Mesenchymal stem cell (in vitro differentiated cells and primary cell): ENCODE data around the gene PPP2R5D.
A peak's percentile ranks its signal among the peaks of the same experiment; 100 is the strongest.

ENCODE experiments used
- DNase-seq: peaks from one replicate; pipeline ENCODE4 v3.0.0-alpha.2; 2013
- H2AFZ ChIP-seq: one replicate; pipeline ENCODE4 v1.6.1; 2013; ENCODE audit warnings: low read depth, mild to moderate bottlenecking, control low read depth, inconsistent platforms, low read length, moderate library complexity
- H2AK5ac ChIP-seq: 2 replicates; pipeline ENCODE4 v1.6.1; 2013; ENCODE audit warnings: low read length, moderate library complexity, mild to moderate bottlenecking, inconsistent platforms; ENCODE audit not compliant: severe bottlenecking
- H2BK120ac ChIP-seq: one replicate; pipeline ENCODE4 v1.6.1; 2013; ENCODE audit warnings: low read depth, mild to moderate bottlenecking, inconsistent platforms, low read length, moderate library complexity
- H2BK12ac ChIP-seq, 2 experiments: one replicate each; pipeline ENCODE4 v1.6.1; 2013; ENCODE audit warnings: inconsistent platforms in 2 of 2, low read length in 2 of 2, mild to moderate bottlenecking in 2 of 2, moderate library complexity in 2 of 2, control low read depth in 1 of 2
- H2BK15ac ChIP-seq: one replicate; pipeline ENCODE4 v1.6.1; 2013; ENCODE audit warnings: mild to moderate bottlenecking, low read depth, inconsistent platforms; ENCODE audit not compliant: poor library complexity, severe bottlenecking
- H2BK5ac ChIP-seq: 2 replicates; pipeline ENCODE4 v1.6.1; 2013; ENCODE audit warnings: low read depth, mild to moderate bottlenecking, low read length, control low read depth, inconsistent platforms; ENCODE audit not compliant: poor library complexity, severe bottlenecking
- H3K14ac ChIP-seq, 2 experiments: one replicate each; pipeline ENCODE4 v1.6.1; 2013; ENCODE audit warnings: inconsistent platforms in 2 of 2, low read length in 2 of 2, control low read depth in 1 of 2, mild to moderate bottlenecking in 1 of 2, moderate library complexity in 1 of 2
- H3K18ac ChIP-seq, 2 experiments: one replicate each; pipeline ENCODE4 v1.6.1; 2013; ENCODE audit warnings: inconsistent platforms in 2 of 2, low read length in 2 of 2, control low read depth in 1 of 2, low read depth in 1 of 2, mild to moderate bottlenecking in 1 of 2
- H3K23ac ChIP-seq, 2 experiments: one replicate each; pipeline ENCODE4 v1.6.1; 2013; ENCODE audit warnings: inconsistent platforms in 2 of 2, low read length in 2 of 2, mild to moderate bottlenecking in 2 of 2, moderate library complexity in 2 of 2, control low read depth in 1 of 2
- H3K27ac ChIP-seq: 2 replicates; pipeline ENCODE4 v1.5.1; 2013; ENCODE audit warnings: mild to moderate bottlenecking, moderate library complexity, low read length, control low read depth, inconsistent platforms; ENCODE audit not compliant: poor library complexity, severe bottlenecking
- H3K27me3 ChIP-seq, 2 experiments: 2 replicates each; pipeline versions ENCODE4 v1.6.1 to v1.7.0; 2013; ENCODE audit warnings: low read length in 2 of 2, mild to moderate bottlenecking in 2 of 2, moderate library complexity in 2 of 2, control low read depth in 1 of 2, inconsistent platforms in 1 of 2; ENCODE audit not compliant: control insufficient read depth in 1 of 2, insufficient read depth in 1 of 2
- H3K36me3 ChIP-seq, 2 experiments: 2 replicates each; pipeline versions ENCODE4 v1.6.1 to v1.7.0; 2013; ENCODE audit warnings: low read length in 2 of 2, control low read depth in 1 of 2, inconsistent platforms in 1 of 2, low read depth in 1 of 2, mild to moderate bottlenecking in 1 of 2; ENCODE audit not compliant: insufficient read depth in 2 of 2, control insufficient read depth in 1 of 2
- H3K4ac ChIP-seq, 2 experiments: one replicate each; pipeline ENCODE4 v1.6.1; 2013; ENCODE audit warnings: inconsistent platforms in 2 of 2, low read length in 2 of 2, mild to moderate bottlenecking in 2 of 2, moderate library complexity in 2 of 2, control low read depth in 1 of 2, low read depth in 1 of 2
- H3K4me1 ChIP-seq: 2 replicates; pipeline ENCODE4 v1.6.1; 2013; ENCODE audit warnings: low read depth, low read length, control low read depth; ENCODE audit not compliant: control insufficient read depth, insufficient read depth
- H3K4me2 ChIP-seq: 2 replicates; pipeline ENCODE4 v1.6.1; 2013; ENCODE audit warnings: low read length, mild to moderate bottlenecking, inconsistent platforms; ENCODE audit not compliant: poor library complexity, severe bottlenecking
- H3K4me3 ChIP-seq, 2 experiments: 2 replicates each; pipeline versions ENCODE4 v1.5.1 to v1.7.0; 2013; ENCODE audit warnings: low read length in 2 of 2, mild to moderate bottlenecking in 2 of 2, control low read depth in 1 of 2, low read depth in 1 of 2; ENCODE audit not compliant: insufficient read depth in 1 of 2
- H3K79me1 ChIP-seq: replicated peaks from 2 replicates; pipeline ENCODE4 v1.6.1; 2013; ENCODE audit warnings: mild to moderate bottlenecking, control low read depth, low read length, inconsistent platforms; ENCODE audit not compliant: poor library complexity, severe bottlenecking
- H3K9ac ChIP-seq: 2 replicates; pipeline ENCODE4 v1.7.0; 2013; ENCODE audit warnings: mild to moderate bottlenecking, low read length, moderate library complexity
- H3K9me3 ChIP-seq: 2 replicates; pipeline ENCODE4 v1.7.0; 2013; ENCODE audit warnings: mild to moderate bottlenecking, low read length; ENCODE audit not compliant: control insufficient read depth
- H4K8ac ChIP-seq: one replicate; pipeline ENCODE4 v1.6.1; 2013; ENCODE audit warnings: inconsistent platforms, mild to moderate bottlenecking, low read length, moderate library complexity
- H4K91ac ChIP-seq: one replicate; pipeline ENCODE4 v1.6.1; 2013; ENCODE audit warnings: mild to moderate bottlenecking, low read length, inconsistent platforms
- WGBS: methylation state at CpG from one replicate; pipeline ENCODE4 v1.1.7; 2013; ENCODE audit warnings: mixed read lengths; 5-methylcytosine and 5-hydroxymethylcytosine counted together

The PPP2R5D gene

GRCh38 chr6:42960243-42961019 is 23.9 kb upstream of the PPP2R5D start, which contains the start of gene GNMT:
Gene GNMT, plus strand, starts transcription at chr6:42960754. Its CDS starts 14 bp downstream, at chr6:42960768.
- no peak within 1 kb of the TSS for H3K27ac ChIP-seq
- no peak within 1 kb of the TSS for H4K91ac ChIP-seq
- no peak within 1 kb of the TSS for H4K8ac ChIP-seq
- no peak within 1 kb of the TSS for H2BK120ac ChIP-seq
- no peaks in the 10 kb centered on the region for H3K9me3 ChIP-seq
- H2AK5ac ChIP-seq = no peak within 1 kb of the TSS
- H3K36me3 ChIP-seq = peaks cover 31 to 32% of the 10 kb centered on the region in 2 experiments
- H3K27me3 ChIP-seq = no peaks in the 10 kb centered on the region
- no peak within 1 kb of the TSS for H2BK5ac ChIP-seq
- H3K23ac ChIP-seq = peak within 1 kb of the TSS in 1 of 2 experiments; percentile 74
- no peak within 1 kb of the TSS for H2BK15ac ChIP-seq
- peak within 1 kb of the TSS; percentile 51 for H3K9ac ChIP-seq
- H3K18ac ChIP-seq = peak within 1 kb of the TSS in 1 of 2 experiments; percentile 68
- peak; percentile 35 for DNase-seq
- H3K4me2 ChIP-seq = peak within 1 kb of the TSS; percentile 60
- H3K79me1 ChIP-seq = no peaks in the 10 kb centered on the region
- H3K4me3 ChIP-seq = peak within 1 kb of the TSS; percentile 58 to 80
- H3K4ac ChIP-seq = peak within 1 kb of the TSS in 1 of 2 experiments; percentile 6
- peak within 1 kb of the TSS in 1 of 2 experiments; percentile 54 for H2BK12ac ChIP-seq
- H3K14ac ChIP-seq = peak within 1 kb of the TSS in 1 of 2 experiments; percentile 87
- WGBS = 6% methylated on average over 62 of the region's 62 CpGs
- peaks cover 13% of the 10 kb centered on the region for H3K4me1 ChIP-seq
- peak within 1 kb of the TSS; percentile 76 for H2AFZ ChIP-seq

DNA sequence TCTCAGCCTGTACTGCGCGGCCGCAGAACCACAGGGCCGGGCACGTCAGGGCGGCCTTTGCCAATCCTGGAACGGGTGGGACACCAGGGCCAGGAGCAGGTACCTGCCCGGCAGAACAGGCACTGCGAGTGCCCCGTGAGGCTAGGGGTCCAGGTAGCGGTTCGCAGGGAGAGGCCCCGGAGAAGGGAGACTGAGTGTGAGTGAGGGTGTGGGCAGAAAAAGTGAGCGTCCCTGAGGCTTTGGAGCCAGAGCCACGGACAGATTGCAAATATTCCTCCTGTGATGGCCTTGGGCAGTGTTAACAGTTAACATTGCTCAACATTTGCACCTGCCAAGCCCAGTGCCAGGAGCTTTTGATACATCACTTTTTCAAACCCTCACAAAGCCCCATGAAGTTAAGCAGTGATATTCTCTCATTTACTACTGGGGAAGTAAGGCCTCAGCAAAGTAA is 23.3 kb upstream of the PPP2R5D start:
- H3K9ac ChIP-seq = peak overlapping the region; percentile 51
- no peak overlapping the region for H4K91ac ChIP-seq
- H3K4ac ChIP-seq = peak overlapping the region in 1 of 2 experiments; percentile 6
- H3K18ac ChIP-seq = peak overlapping the region in 1 of 2 experiments; percentile 68
- peaks cover 38% of the 10 kb centered on the region in 2 experiments for H3K36me3 ChIP-seq
- 50% methylated on average over 12 of the region's 15 CpGs for WGBS
- H3K4me2 ChIP-seq = peak overlapping the region; percentile 60
- H3K23ac ChIP-seq = peak overlapping the region in 1 of 2 experiments; percentile 50
- no peak overlapping the region for H2BK15ac ChIP-seq
- no peak overlapping the region for H4K8ac ChIP-seq
- peak overlapping the region in 1 of 2 experiments; percentile 87 for H3K14ac ChIP-seq
- no peak for DNase-seq
- no peaks in the 10 kb centered on the region for H3K27me3 ChIP-seq
- no peaks in the 10 kb centered on the region for H3K9me3 ChIP-seq
- H2AFZ ChIP-seq = peak overlapping the region; percentile 76
- H2BK12ac ChIP-seq = peak overlapping the region in 1 of 2 experiments; percentile 54
- no peak overlapping the region for H2BK120ac ChIP-seq
- peak overlapping the region; percentile 58 to 80 for H3K4me3 ChIP-seq
- no peak overlapping the region for H2AK5ac ChIP-seq
- no peak overlapping the region for H3K27ac ChIP-seq
- peaks cover 13% of the 10 kb centered on the region for H3K4me1 ChIP-seq
- no peaks in the 10 kb centered on the region for H3K79me1 ChIP-seq
- H2BK5ac ChIP-seq = no peak overlapping the region

- Histone ChIP-seq H2BK12ac (no peak overlapping the region), H3K9ac (no peak overlapping the region), H3K18ac (no peak overlapping the region), H2BK5ac (no peak overlapping the region), H3K4me1 (peaks cover 13% of the 10 kb centered on the region), H2BK120ac (no peak overlapping the region), H3K23ac (no peak overlapping the region), H2AFZ (no peak overlapping the region), H3K4ac (no peak overlapping the region), H2BK15ac (no peak overlapping the region), H3K14ac (no peak overlapping the region), H3K27me3 (no peaks in the 10 kb centered on the region), H3K79me1 (no peaks in the 10 kb centered on the region), H3K36me3 (peaks cover 44 to 46% of the 10 kb centered on the region in 2 experiments), H4K91ac (no peak overlapping the region), H4K8ac (no peak overlapping the region), H3K4me2 (no peak overlapping the region), H3K9me3 (no peaks in the 10 kb centered on the region), H3K4me3 (no peak overlapping the region), H2AK5ac (no peak overlapping the region), H3K27ac (no peak overlapping the region)
- no peak for DNase-seq
- WGBS = 98% methylated on average over 10 of the region's 12 CpGs
These were observed 22.3 kb upstream of the PPP2R5D start for GRCh38 chr6:42962096-42962495.

GRCh38 chr6:42962502-42963178 is 21.7 kb upstream of the PPP2R5D start:
- Histone ChIP-seq H2BK120ac (no peak overlapping the region), H3K14ac (no peak overlapping the region), H3K27me3 (no peaks in the 10 kb centered on the region), H4K91ac (no peak overlapping the region), H2AFZ (no peak overlapping the region), H3K23ac (no peak overlapping the region), H3K9me3 (no peaks in the 10 kb centered on the region), H3K4me1 (peaks cover 13% of the 10 kb centered on the region), H3K18ac (no peak overlapping the region), H2BK15ac (no peak overlapping the region), H3K4ac (no peak overlapping the region), H3K4me2 (no peak overlapping the region), H2AK5ac (no peak overlapping the region), H2BK5ac (no peak overlapping the region), H3K4me3 (no peak overlapping the region), H3K9ac (no peak overlapping the region), H3K36me3 (peaks cover 47 to 51% of the 10 kb centered on the region in 2 experiments), H2BK12ac (no peak overlapping the region), H4K8ac (no peak overlapping the region), H3K79me1 (no peaks in the 10 kb centered on the region), H3K27ac (no peak overlapping the region)
- DNase-seq = no peak
- 84% methylated on average over 6 of the region's 13 CpGs for WGBS
